Breast epithelium (tissue), 4 donors: ENCODE data around the gene GSTM5. TPM values are rescaled to one million over a fixed set of nuclear protein-coding genes. Genes with fewer than 3 reads are reported as not detected.
"Not testable (repeated sequence)": the region's sequence is repeated elsewhere in the genome, so short reads cannot be mapped to it uniquely, and the experiment has no call there.

Experiments
- DNase-seq, 2 donors: peaks; one replicate each; pipeline ENCODE4 v3.0.0-alpha.2; 2019; ENCODE audit warnings: low spot score in 2 of 2
- H3K27ac ChIP-seq, 2 donors: fragments of 200-600 bp; sonication (generic) in 1 of 2; one replicate each; pipeline ENCODE4 v1.5.1; 2016 to 2019; ENCODE audit warnings: mild to moderate bottlenecking in 1 of 2
- H3K27me3 ChIP-seq, 2 donors: fragments of 200-600 bp; sonication (generic) in 1 of 2; one replicate each; pipeline versions ENCODE4 v1.5.1 to v1.6.0; 2017 to 2019; ENCODE audit warnings: control low read depth in 1 of 2, mild to moderate bottlenecking in 1 of 2
- H3K36me3 ChIP-seq: fragments of 200-600 bp; one replicate; pipeline ENCODE4 v1.5.1; 2019
- H3K4me1 ChIP-seq, 2 donors: fragments of 200-600 bp; sonication (generic); one replicate each; pipeline ENCODE4 v1.5.1; 2016 to 2019; ENCODE audit warnings: control low read depth in 1 of 2
- H3K4me3 ChIP-seq, 3 donors: fragments of 200-600 bp; sonication (generic); 1 replicate in 2 of 3; 2 replicates in 1 of 3; pipeline ENCODE4 v1.5.1; 2016 to 2019; ENCODE audit warnings: mild to moderate bottlenecking in 3 of 3, moderate library complexity in 2 of 3
- H3K9me3 ChIP-seq, 2 donors: fragments of 200-600 bp; sonication (generic) in 1 of 2; one replicate each; pipeline ENCODE4 v1.5.1; 2016 to 2019; ENCODE audit warnings: control low read depth in 1 of 2
- CTCF ChIP-seq, 3 donors: fragments of 450-650 bp; IDR thresholded peaks; one replicate each; pipeline ENCODE4 v1.5.1; 2016 to 2017; ENCODE audit warnings: antibody characterized with exemption in 3 of 3, mild to moderate bottlenecking in 3 of 3, moderate library complexity in 3 of 3
- POLR2A ChIP-seq: fragments of 450-650 bp; IDR thresholded peaks from one replicate; pipeline ENCODE4 v1.6.1; 2016; ENCODE audit warnings: antibody characterized with exemption, mild to moderate bottlenecking, moderate library complexity
- POLR2AphosphoS5 ChIP-seq, 3 donors: sonication (generic); formaldehyde crosslinking; IDR thresholded peaks; one replicate each; pipeline ENCODE4 v1.6.1; 2017; ENCODE audit warnings: antibody characterized with exemption in 3 of 3
- intact Hi-C: fragments of 100-400 bp; cut with DNase I; formaldehyde crosslinking; loops from one replicate; pipeline ENCODE4 v1.15.1; 2023; ENCODE audit warnings: low total_unique reads
- total RNA-seq, 3 donors: library from RNA; depleted of rRNA; stranded (reverse); fragments of >200 nt; gene quantifications; one replicate each; pipeline ENCODE4 v1.1.0, GENCODE V29; 2016

GSTM5 gene
- total RNA-seq, 3 donors from 2014 or later, result 1.8 to 4.6 (median 3.6) TPM

DNA sequence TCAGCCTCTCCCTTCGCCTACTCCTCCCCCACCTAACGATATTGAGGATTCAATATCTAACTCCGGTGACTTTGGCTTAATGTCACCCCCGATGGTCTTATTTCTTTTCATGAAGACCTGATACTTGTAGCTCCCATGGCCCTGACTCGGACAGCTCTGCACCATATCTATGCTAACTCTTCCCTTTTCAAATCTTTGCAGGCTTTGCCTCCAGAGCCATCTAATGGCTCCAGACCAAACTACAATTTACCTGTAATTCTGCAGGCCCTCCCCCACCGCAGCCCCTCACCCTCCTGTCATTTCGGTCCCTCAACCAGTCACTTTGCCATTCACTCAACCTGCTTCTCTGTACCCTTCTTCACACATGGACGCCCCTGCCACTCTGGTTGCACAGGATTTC, 7.9 kb upstream of the GSTM5 start:
- H3K9me3 ChIP-seq, result no peaks in the 10 kb centered on the region
- H3K4me1 ChIP-seq, result no peaks in the 10 kb centered on the region
- H3K27ac ChIP-seq, result no peak overlapping the region
- no peak for DNase-seq
- no peaks in the 10 kb centered on the region for H3K36me3 ChIP-seq
- intact Hi-C loops, result no loop called here
- no peaks in the 10 kb centered on the region for H3K27me3 ChIP-seq
- TF ChIP-seq POLR2A (no peak), POLR2AphosphoS5 (IDR thresholded peaks at IDR 0.05) (no peak), CTCF (IDR thresholded peaks at IDR 0.05) (no peak)
- H3K4me3 ChIP-seq, result no peak overlapping the region

- H3K27ac ChIP-seq, result peak overlapping the region; percentile 27 to 40
- H3K9me3 ChIP-seq, result no peaks in the 10 kb centered on the region
- H3K36me3 ChIP-seq, result no peaks in the 10 kb centered on the region
- DNase-seq, result peak in 1 of 2 donors; percentile 38
- no peaks in the 10 kb centered on the region for H3K4me1 ChIP-seq
- H3K4me3 ChIP-seq, result no peak overlapping the region
- intact Hi-C loops, result no loop called here
- no peaks in the 10 kb centered on the region for H3K27me3 ChIP-seq
- TF ChIP-seq POLR2A (no peak), POLR2AphosphoS5 (IDR thresholded peaks at IDR 0.05) (no peak), CTCF (IDR thresholded peaks at IDR 0.05) (no peak)
These were observed 6.6 kb upstream of the GSTM5 start for GRCh38 chr1:109705411-109705810.

GRCh38 chr1:109708949-109709348, 3.1 kb upstream of the GSTM5 start:
- H3K36me3 ChIP-seq, H3K4me1 ChIP-seq, intact Hi-C loops, H3K9me3 ChIP-seq, DNase-seq, H3K4me3 ChIP-seq, H3K27ac ChIP-seq, H3K27me3 ChIP-seq: not testable (repeated sequence)

- H3K4me3 ChIP-seq, H3K36me3 ChIP-seq, intact Hi-C loops, H3K27ac ChIP-seq, DNase-seq, H3K4me1 ChIP-seq, H3K9me3 ChIP-seq, H3K27me3 ChIP-seq: not testable (repeated sequence)
These were observed 2.2 kb upstream of the GSTM5 start for GRCh38 chr1:109709822-109710221.

GRCh38 chr1:109712321-109712864, 342 bp downstream of the GSTM5 start:
- no peak for DNase-seq
- no peak for TF ChIP-seq CTCF (IDR thresholded peaks at IDR 0.05)
- no peak for TF ChIP-seq POLR2A
- no peak for TF ChIP-seq POLR2AphosphoS5 (IDR thresholded peaks at IDR 0.05)
- intact Hi-C loops, result no loop called here

GRCh38 chr1:109713636-109714035, 1.6 kb downstream of the GSTM5 start:
- no peaks in the 10 kb centered on the region for H3K9me3 ChIP-seq
- no peak overlapping the region for H3K4me3 ChIP-seq
- no peak for DNase-seq
- H3K27me3 ChIP-seq, result no peaks in the 10 kb centered on the region
- TF ChIP-seq CTCF (IDR thresholded peaks at IDR 0.05) (no peak), POLR2A (no peak), POLR2AphosphoS5 (IDR thresholded peaks at IDR 0.05) (no peak)
- no peaks in the 10 kb centered on the region for H3K4me1 ChIP-seq
- H3K27ac ChIP-seq, result no peak overlapping the region
- H3K36me3 ChIP-seq, result no peaks in the 10 kb centered on the region
- intact Hi-C loops, result no loop called here

More at GRCh38 chr1:109712321-109712864, 342 bp downstream of the GSTM5 start:
- Histone ChIP-seq H3K36me3 (no peaks in the 10 kb centered on the region), H3K27me3 (no peaks in the 10 kb centered on the region), H3K9me3 (no peaks in the 10 kb centered on the region), H3K27ac (peak overlapping the region in 1 of 2 donors; percentile 41), H3K4me1 (no peaks in the 10 kb centered on the region), H3K4me3 (peak overlapping the region in 2 of 3 donors; percentile 38 to 60)
